Testis (tissue), 2 donors: ENCODE measurements around the gene ADAT3.

ENCODE experiments used
- POLR2A ChIP-seq: fragments of 450-650 bp; IDR thresholded peaks from one replicate; pipeline ENCODE4 v1.6.1; 2017; ENCODE audit warnings: antibody characterized with exemption, mild to moderate bottlenecking, moderate library complexity
- TF ChIP-seq, protein P1 (sequence below), 3 experiments: fragments of 450-650 bp in 2 of 3; fragments of 200-600 bp in 1 of 3; sonication (generic) in 1 of 3; IDR thresholded peaks; one replicate each; pipeline ENCODE4 v1.5.1; 2016 to 2019; ENCODE audit warnings: antibody characterized with exemption in 3 of 3, mild to moderate bottlenecking in 2 of 3, moderate library complexity in 1 of 3

- TF ChIP-seq, protein P1, sequence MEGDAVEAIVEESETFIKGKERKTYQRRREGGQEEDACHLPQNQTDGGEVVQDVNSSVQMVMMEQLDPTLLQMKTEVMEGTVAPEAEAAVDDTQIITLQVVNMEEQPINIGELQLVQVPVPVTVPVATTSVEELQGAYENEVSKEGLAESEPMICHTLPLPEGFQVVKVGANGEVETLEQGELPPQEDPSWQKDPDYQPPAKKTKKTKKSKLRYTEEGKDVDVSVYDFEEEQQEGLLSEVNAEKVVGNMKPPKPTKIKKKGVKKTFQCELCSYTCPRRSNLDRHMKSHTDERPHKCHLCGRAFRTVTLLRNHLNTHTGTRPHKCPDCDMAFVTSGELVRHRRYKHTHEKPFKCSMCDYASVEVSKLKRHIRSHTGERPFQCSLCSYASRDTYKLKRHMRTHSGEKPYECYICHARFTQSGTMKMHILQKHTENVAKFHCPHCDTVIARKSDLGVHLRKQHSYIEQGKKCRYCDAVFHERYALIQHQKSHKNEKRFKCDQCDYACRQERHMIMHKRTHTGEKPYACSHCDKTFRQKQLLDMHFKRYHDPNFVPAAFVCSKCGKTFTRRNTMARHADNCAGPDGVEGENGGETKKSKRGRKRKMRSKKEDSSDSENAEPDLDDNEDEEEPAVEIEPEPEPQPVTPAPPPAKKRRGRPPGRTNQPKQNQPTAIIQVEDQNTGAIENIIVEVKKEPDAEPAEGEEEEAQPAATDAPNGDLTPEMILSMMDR (IDR thresholded peaks at IDR 0.05): no peak
- TF ChIP-seq POLR2A: no peak
Observed at GRCh38 chr19:1918975-1919374, 13.8 kb downstream of the ADAT3 start.
